ENCODE results near the gene XYLT1. TPM values are rescaled to one million over a fixed set of nuclear protein-coding genes. Genes with fewer than 3 reads are reported as not detected.

Gene XYLT1
- total RNA-seq, 2 experiments from 2014 or later, result 59.4 to 60.4 TPM

- Mint-ChIP-seq H3K9me3 (ENCODE audit: insufficient read depth) (no peaks in the 10 kb centered on the region), H3K36me3 (ENCODE audit: low read depth) (peaks cover 82% of the 10 kb centered on the region), H3K4me1 (ENCODE audit: low read depth) (peaks cover 88% of the 10 kb centered on the region), H3K4me3 (peak overlapping the region; percentile 8), H3K27me3 (ENCODE audit: low read depth) (no peaks in the 10 kb centered on the region), H3K27ac (peak overlapping the region; percentile 94)
- CTCF ChIA-PET, result interaction anchor here (1.4 to 2.9 kb wide), 6 partner anchors 11 to 110 kb away, joined by 4 to 26 read pairs (median 9); no protein-coding TSS in a partner anchor
- ATAC-seq (no peak), DNase-seq (no peak)
- POLR2A ChIA-PET, result interaction anchor here (0.6 to 3.9 kb wide), 3 partner anchors 11 to 16 kb away, joined by 4 to 27 read pairs (median 5); no protein-coding TSS in a partner anchor
These were observed 111.9 kb downstream of the XYLT1 start for GRCh38 chr16:17358846-17359245.

- H3K27ac Mint-ChIP-seq, result peak overlapping the region; percentile 94
- peaks cover 86% of the 10 kb centered on the region for H3K36me3 Mint-ChIP-seq (ENCODE audit: low read depth)
- ATAC-seq, result no peak
- H3K4me1 Mint-ChIP-seq (ENCODE audit: low read depth), result peaks cover 88% of the 10 kb centered on the region
- ChIA-PET CTCF (interaction anchor here (1.4 to 2.9 kb wide), 4 partner anchors 11 to 110 kb away, joined by 6 to 26 read pairs (median 18); no protein-coding TSS in a partner anchor), POLR2A (interaction anchor here (1.9 to 3.9 kb wide), 2 partner anchors 11 to 13 kb away, joined by 5 to 27 read pairs; no protein-coding TSS in a partner anchor)
- peak overlapping the region; percentile 8 for H3K4me3 Mint-ChIP-seq
- H3K27me3 Mint-ChIP-seq (ENCODE audit: low read depth), result no peaks in the 10 kb centered on the region
- no peaks in the 10 kb centered on the region for H3K9me3 Mint-ChIP-seq (ENCODE audit: insufficient read depth)
- DNase-seq, result no peak
These were observed 112.4 kb downstream of the XYLT1 start for GRCh38 chr16:17358355-17358754.

GRCh38 chr16:17357307-17358062, 113.3 kb downstream of the XYLT1 start:
- Mint-ChIP-seq H3K4me3 (no peak overlapping the region), H3K9me3 (ENCODE audit: insufficient read depth) (no peaks in the 10 kb centered on the region), H3K27me3 (ENCODE audit: low read depth) (no peaks in the 10 kb centered on the region), H3K36me3 (ENCODE audit: low read depth) (peaks cover 86% of the 10 kb centered on the region), H3K4me1 (ENCODE audit: low read depth) (peaks cover 88% of the 10 kb centered on the region), H3K27ac (peak overlapping the region; percentile 63)
- POLR2A ChIA-PET, result interaction anchor here (3.9 kb wide), 1 partner anchor 10 kb away, joined by 27 read pairs; no protein-coding TSS in a partner anchor
- CTCF ChIA-PET, result interaction anchor here (1.4 to 2.9 kb wide), 3 partner anchors 10 to 14 kb away, joined by 6 to 26 read pairs (median 24); no protein-coding TSS in a partner anchor
- DNase-seq (no peak), ATAC-seq (no peak)

- no peaks in the 10 kb centered on the region for H3K27me3 Mint-ChIP-seq (ENCODE audit: low read depth)
- no peak overlapping the region for H3K27ac Mint-ChIP-seq
- no peak for ATAC-seq
- CTCF ChIA-PET, result no interaction called here
- H3K36me3 Mint-ChIP-seq (ENCODE audit: low read depth), result peaks cover 90% of the 10 kb centered on the region
- H3K4me1 Mint-ChIP-seq (ENCODE audit: low read depth), result peaks cover 88% of the 10 kb centered on the region
- POLR2A ChIA-PET, result interaction anchor here (3.9 kb wide), 1 partner anchor 9 kb away, joined by 27 read pairs; no protein-coding TSS in a partner anchor
- DNase-seq, result no peak
- no peak overlapping the region for H3K4me3 Mint-ChIP-seq
- H3K9me3 Mint-ChIP-seq (ENCODE audit: insufficient read depth), result no peaks in the 10 kb centered on the region
These were observed 114.4 kb downstream of the XYLT1 start for GRCh38 chr16:17356243-17356933.

- CTCF ChIA-PET, result interaction anchor here (1.1 kb wide), 1 partner anchor 15 kb away, joined by 4 read pairs; no protein-coding TSS in a partner anchor
- Mint-ChIP-seq H3K27ac (no peak overlapping the region), H3K4me1 (ENCODE audit: low read depth) (peaks cover 83% of the 10 kb centered on the region), H3K4me3 (no peak overlapping the region), H3K36me3 (ENCODE audit: low read depth) (peaks cover 87% of the 10 kb centered on the region), H3K9me3 (ENCODE audit: insufficient read depth) (no peaks in the 10 kb centered on the region), H3K27me3 (ENCODE audit: low read depth) (no peaks in the 10 kb centered on the region)
- POLR2A ChIA-PET, result no interaction called here
- DNase-seq (no peak), ATAC-seq (no peak)
These were observed 116.1 kb downstream of the XYLT1 start for GRCh38 chr16:17354685-17355084.

GRCh38 chr16:17354141-17354601, 116.6 kb downstream of the XYLT1 start:
- peaks cover 83% of the 10 kb centered on the region for H3K4me1 Mint-ChIP-seq (ENCODE audit: low read depth)
- no peak overlapping the region for H3K4me3 Mint-ChIP-seq
- DNase-seq (no peak), ATAC-seq (no peak)
- CTCF ChIA-PET, result interaction anchor here (1.1 kb wide), 1 partner anchor 15 kb away, joined by 4 read pairs; no protein-coding TSS in a partner anchor
- H3K9me3 Mint-ChIP-seq (ENCODE audit: insufficient read depth), result no peaks in the 10 kb centered on the region
- peaks cover 86% of the 10 kb centered on the region for H3K36me3 Mint-ChIP-seq (ENCODE audit: low read depth)
- H3K27me3 Mint-ChIP-seq (ENCODE audit: low read depth), result no peaks in the 10 kb centered on the region
- peak overlapping the region; percentile 27 for H3K27ac Mint-ChIP-seq
- POLR2A ChIA-PET, result no interaction called here

GRCh38 chr16:17353561-17353960, 117.2 kb downstream of the XYLT1 start:
- Mint-ChIP-seq H3K4me1 (ENCODE audit: low read depth) (peaks cover 83% of the 10 kb centered on the region), H3K36me3 (ENCODE audit: low read depth) (peaks cover 86% of the 10 kb centered on the region), H3K27ac (no peak overlapping the region), H3K27me3 (ENCODE audit: low read depth) (no peaks in the 10 kb centered on the region), H3K9me3 (ENCODE audit: insufficient read depth) (no peaks in the 10 kb centered on the region), H3K4me3 (no peak overlapping the region)
- ChIA-PET CTCF (interaction anchor here (1.5 kb wide), 1 partner anchor 16 kb away, joined by 4 read pairs; no protein-coding TSS in a partner anchor), POLR2A (no interaction called here)
- DNase-seq (no peak), ATAC-seq (no peak)

GRCh38 chr16:17351441-17352035, 119.2 kb downstream of the XYLT1 start:
- DNase-seq (no peak), ATAC-seq (no peak)
- ChIA-PET CTCF (interaction anchor here (0.7 to 9.9 kb wide), 5 partner anchors 8 to 117 kb away, joined by 3 to 142 read pairs (median 5); no protein-coding TSS in a partner anchor), POLR2A (interaction anchor here (1.2 to 1.4 kb wide), 2 partner anchors 8 to 113 kb away, joined by 3 to 4 read pairs; no protein-coding TSS in a partner anchor)
- Mint-ChIP-seq H3K27ac (peak overlapping the region; percentile 60), H3K4me3 (no peak overlapping the region), H3K4me1 (ENCODE audit: low read depth) (peaks cover 89% of the 10 kb centered on the region), H3K27me3 (ENCODE audit: low read depth) (no peaks in the 10 kb centered on the region), H3K36me3 (ENCODE audit: low read depth) (peaks cover 79% of the 10 kb centered on the region), H3K9me3 (ENCODE audit: insufficient read depth) (no peaks in the 10 kb centered on the region)

- ChIA-PET POLR2A (interaction anchor here (0.6 kb wide), 1 partner anchor 32 kb away, joined by 3 read pairs; no protein-coding TSS in a partner anchor), CTCF (interaction anchor here (9.9 kb wide), 1 partner anchor 17 kb away, joined by 142 read pairs; no protein-coding TSS in a partner anchor)
- Mint-ChIP-seq H3K27me3 (ENCODE audit: low read depth) (no peaks in the 10 kb centered on the region), H3K36me3 (ENCODE audit: low read depth) (peaks cover 69% of the 10 kb centered on the region), H3K27ac (peak overlapping the region; percentile 48), H3K4me1 (ENCODE audit: low read depth) (peaks cover 93% of the 10 kb centered on the region), H3K9me3 (ENCODE audit: insufficient read depth) (no peaks in the 10 kb centered on the region), H3K4me3 (no peak overlapping the region)
- DNase-seq (no peak), ATAC-seq (no peak)
These were observed 120.6 kb downstream of the XYLT1 start for GRCh38 chr16:17350207-17350606.

GRCh38 chr16:17348826-17349225, 121.9 kb downstream of the XYLT1 start:
- no peaks in the 10 kb centered on the region for H3K9me3 Mint-ChIP-seq (ENCODE audit: insufficient read depth)
- H3K27ac Mint-ChIP-seq, result peak overlapping the region; percentile 96
- H3K4me1 Mint-ChIP-seq (ENCODE audit: low read depth), result peaks cover 91% of the 10 kb centered on the region
- CTCF ChIA-PET, result interaction anchor here (9.9 kb wide), 1 partner anchor 19 kb away, joined by 142 read pairs; no protein-coding TSS in a partner anchor
- DNase-seq (no peak), ATAC-seq (no peak)
- POLR2A ChIA-PET, result interaction anchor here (0.8 to 4.1 kb wide), 2 partner anchors 22 to 68 kb away, joined by 3 to 49 read pairs; no protein-coding TSS in a partner anchor
- H3K4me3 Mint-ChIP-seq, result no peak overlapping the region
- no peaks in the 10 kb centered on the region for H3K27me3 Mint-ChIP-seq (ENCODE audit: low read depth)
- peaks cover 63% of the 10 kb centered on the region for H3K36me3 Mint-ChIP-seq (ENCODE audit: low read depth)

Data from activated CD8-positive, alpha-beta T cell treated with anti-CD3 and anti-CD28 coated beads, Interleukin-2, amount 10 ng/mL, durations not matched to agents 7 days and 5 days (primary cell).